PC-9 (cell line): Measurements from ENCODE around the gene PATJ. TPM values are rescaled to one million over a fixed set of nuclear protein-coding genes. Genes with fewer than 3 reads are reported as not detected.

ENCODE experiments used
- BruUV-seq: library from RNA; stranded (reverse); fragments of 400-500 nt; replicated peaks from 2 replicates; lab custom pipeline; 2021; lab: Mats Ljungman, UMichigan
- CTCF ChIA-PET: fragments of 300-600 bp; sonication (Branson Sonifier 250); formaldehyde crosslinking; loops from one replicate; lab custom pipeline; 2022; ENCODE audit warnings: antibody characterized with exemption; lab: Charles Lee
- POLR2A ChIA-PET: fragments of 300-600 bp; sonication (Branson Sonifier 250); formaldehyde crosslinking; loops from one replicate; lab custom pipeline; 2022; ENCODE audit warnings: antibody characterized with exemption; ENCODE audit not compliant: unreplicated experiment; lab: Charles Lee
- DNase-seq, 2 experiments: peaks; one replicate each; pipeline versions ENCODE4 v3.0.0 to v3.0.0-alpha.2; 2015 to 2022; ENCODE audit warnings: mixed read lengths in 1 of 2
- H2AFZ ChIP-seq: fragments of 200-600 bp; sonication (generic); 2 replicates; pipeline ENCODE4 v1.8.1; 2017; ENCODE audit warnings: antibody characterized with exemption
- H3F3A ChIP-seq: fragments of 200-600 bp; sonication (generic); 2 replicates; pipeline ENCODE4 v1.8.1; 2017; ENCODE audit warnings: antibody characterized with exemption, mild to moderate bottlenecking, low read depth; ENCODE audit not compliant: insufficient read depth
- H3K27ac ChIP-seq: fragments of 200-600 bp; sonication (generic); 2 replicates; pipeline ENCODE4 v1.6.1; 2016; ENCODE audit warnings: mixed run types
- H3K27me3 ChIP-seq: fragments of 200-600 bp; sonication (generic); 2 replicates; pipeline ENCODE4 v1.6.1; 2016; ENCODE audit warnings: low read depth, mixed run types; ENCODE audit not compliant: insufficient read depth
- H3K36me3 ChIP-seq: fragments of 200-600 bp; sonication (generic); 2 replicates; pipeline ENCODE4 v1.6.1; 2016; ENCODE audit warnings: low read depth, mixed run types
- H3K4me1 ChIP-seq: fragments of 200-600 bp; sonication (generic); replicated peaks from 2 replicates; pipeline ENCODE4 v1.6.1; 2016; ENCODE audit warnings: mixed run types; ENCODE audit not compliant: insufficient read depth
- H3K4me2 ChIP-seq: fragments of 200-600 bp; sonication (generic); 2 replicates; pipeline ENCODE4 v1.6.1; 2017; ENCODE audit warnings: mixed run types
- H3K4me3 ChIP-seq: fragments of 200-600 bp; sonication (generic); 2 replicates; pipeline ENCODE4 v1.6.1; 2016; ENCODE audit warnings: mixed run types
- H3K79me2 ChIP-seq: fragments of 200-600 bp; sonication (generic); 2 replicates; pipeline ENCODE4 v1.6.1; 2017; ENCODE audit warnings: low read depth, mixed run types
- H3K9me2 ChIP-seq: fragments of 200-600 bp; sonication (generic); 2 replicates; pipeline ENCODE4 v1.8.1; 2017; ENCODE audit warnings: mild to moderate bottlenecking; ENCODE audit not compliant: insufficient read depth
- H3K9me3 ChIP-seq: fragments of 200-600 bp; sonication (generic); 2 replicates; pipeline ENCODE4 v1.8.1; 2016; ENCODE audit warnings: low read depth; ENCODE audit not compliant: insufficient read depth
- H4K20me1 ChIP-seq: fragments of 200-600 bp; sonication (generic); 2 replicates; pipeline ENCODE4 v1.8.1; 2017; ENCODE audit not compliant: insufficient read depth
- CTCF ChIP-seq: fragments of 200-600 bp; sonication (generic); conservative IDR thresholded peaks from 2 replicates; pipeline ENCODE4 v1.6.1; 2017; ENCODE audit warnings: mixed run types, antibody characterized with exemption, mild to moderate bottlenecking, moderate library complexity
- EZH2 ChIP-seq: fragments of 200-600 bp; sonication (generic); IDR thresholded peaks from 2 replicates; pipeline ENCODE4 v1.8.0; 2017; ENCODE audit warnings: antibody characterized with exemption, low read depth
- intact Hi-C: fragments of 100-400 bp; cut with micrococcal nuclease; formaldehyde crosslinking; loops from one replicate; pipeline ENCODE4 v1.10.0; 2022; ENCODE audit not compliant: unreplicated experiment
- total RNA-seq: library from RNA; stranded (reverse); gene quantifications from 2 replicates; pipeline ENCODE4 v1.2.3, GENCODE V29; 2021

PATJ gene
- total RNA-seq, 1 experiment from 2014 or later, result 91.0 TPM

GRCh38 chr1:62092110-62092509 is 349.8 kb downstream of the PATJ start:
- no peaks in the 10 kb centered on the region for H3K9me3 ChIP-seq
- TF ChIP-seq EZH2, result no peak
- no peak for TF ChIP-seq CTCF

GRCh38 chr1:62093261-62093660 is 351.0 kb downstream of the PATJ start:
- CTCF ChIA-PET, result interaction anchor here (1.0 to 1.3 kb wide), 2 partner anchors 11 to 28 kb away, joined by 3 to 5 read pairs; no protein-coding TSS in a partner anchor
- no peak overlapping the region for H3K4me2 ChIP-seq
- BruUV-seq, result no TSS peak

More at GRCh38 chr1:62092110-62092509, 349.8 kb downstream of the PATJ start:
- intact Hi-C loops, result no loop called here
- Histone ChIP-seq H4K20me1 (no peaks in the 10 kb centered on the region), H3K9me2 (no peaks in the 10 kb centered on the region), H3K27me3 (no peaks in the 10 kb centered on the region), H3F3A (no peaks in the 10 kb centered on the region), H3K4me2 (no peak overlapping the region), H3K4me1 (no peaks in the 10 kb centered on the region), H2AFZ (no peak overlapping the region), H3K27ac (no peak overlapping the region), H3K4me3 (no peak overlapping the region), H3K79me2 (no peaks in the 10 kb centered on the region), H3K36me3 (0 out of 2 replicates have a peak, but pooled peaks cover 3% of the 10 kb centered on the region)
- no TSS peak for BruUV-seq
- ChIA-PET POLR2A (no interaction called here), CTCF (no interaction called here)
- DNase-seq, result no peak

GRCh38 chr1:62097464-62097863 is 355.2 kb downstream of the PATJ start:
- H3K4me1 ChIP-seq, result no peaks in the 10 kb centered on the region
- H3K4me3 ChIP-seq, result no peak overlapping the region
- no peaks in the 10 kb centered on the region for H3K79me2 ChIP-seq
- ChIA-PET POLR2A (no interaction called here), CTCF (no interaction called here)
- H3K4me2 ChIP-seq, result no peak overlapping the region
- intact Hi-C loops, result no loop called here
- TF ChIP-seq CTCF (no peak), EZH2 (no peak)
- H2AFZ ChIP-seq, result no peak overlapping the region
- BruUV-seq, result no TSS peak
- no peaks in the 10 kb centered on the region for H3K9me3 ChIP-seq
- DNase-seq, result no peak
- peaks cover 9% of the 10 kb centered on the region for H3K36me3 ChIP-seq
- no peaks in the 10 kb centered on the region for H3F3A ChIP-seq
- H3K27ac ChIP-seq, result no peak overlapping the region
- no peaks in the 10 kb centered on the region for H3K27me3 ChIP-seq
- H3K9me2 ChIP-seq, result no peaks in the 10 kb centered on the region
- no peaks in the 10 kb centered on the region for H4K20me1 ChIP-seq

More at GRCh38 chr1:62093261-62093660, 351.0 kb downstream of the PATJ start:
- no peaks in the 10 kb centered on the region for H3F3A ChIP-seq
- H3K27ac ChIP-seq, result no peak overlapping the region
- H2AFZ ChIP-seq, result no peak overlapping the region
- H3K27me3 ChIP-seq, result no peaks in the 10 kb centered on the region
- peaks cover 9% of the 10 kb centered on the region; the same call in 1 of the 2 replicates for H3K36me3 ChIP-seq
- TF ChIP-seq CTCF (no peak), EZH2 (no peak)
- no peaks in the 10 kb centered on the region for H3K4me1 ChIP-seq
- no peaks in the 10 kb centered on the region for H4K20me1 ChIP-seq
- no peak overlapping the region for H3K4me3 ChIP-seq
- H3K79me2 ChIP-seq, result no peaks in the 10 kb centered on the region
- H3K9me2 ChIP-seq, result no peaks in the 10 kb centered on the region
- intact Hi-C loops, result no loop called here
- no peak for DNase-seq
- no peaks in the 10 kb centered on the region for H3K9me3 ChIP-seq
- POLR2A ChIA-PET, result interaction anchor here (0.8 kb wide), 1 partner anchor 1474 kb away, joined by 3 read pairs; no protein-coding TSS in a partner anchor
